HepG2 (cell line): ENCODE results near the gene HSPE1. TPM values are rescaled to one million over a fixed set of nuclear protein-coding genes. Genes with fewer than 3 reads are reported as not detected.

ENCODE experiments used
- ATAC-seq: fragments of 200-7000 bp; cut with Tn5 transposase; 3 replicates; pipeline ENCODE4 v1.9.1; 2020; ENCODE audit warnings: mild to moderate bottlenecking, moderate library complexity
- BruUV-seq: library from RNA; stranded (reverse); fragments of 400-500 nt; replicated peaks from 2 replicates; lab custom pipeline; 2021; lab: Mats Ljungman, UMichigan
- CTCF ChIA-PET: fragments of 300-600 bp; formaldehyde crosslinking; extraction: SDS; loops from one replicate; lab custom pipeline; 2021; ENCODE audit warnings: low total read pairs, inconsistent platforms, low intra/inter-chr PET ratio; lab: Yijun Ruan, JAX
- POLR2A ChIA-PET: fragments of 350-600 bp; sonication (Branson Sonifier 250); formaldehyde crosslinking; loops from one replicate; lab custom pipeline; 2020; ENCODE audit warnings: antibody characterized with exemption, inconsistent platforms; lab: Yijun Ruan, JAX
- DNase-seq: peaks from one replicate; pipeline ENCODE4 v3.0.0-alpha.2; 2015; ENCODE audit warnings: low spot score
- FAIRE-seq: peaks from 3 replicates; lab custom pipeline; 2011; peaks lifted over from hg19 to GRCh38; lab: Jason Lieb, UNC
- H2AFZ ChIP-seq: one replicate; pipeline ENCODE4 v1.6.1; 2011; ENCODE audit warnings: low read length, inconsistent platforms
- H3K27ac ChIP-seq: fragments of 300-600 bp; 3 replicates; pipeline ENCODE4 v1.8.0; 2011; ENCODE audit warnings: mixed run types, mild to moderate bottlenecking, mixed read lengths, low read length, inconsistent platforms; ENCODE audit not compliant: insufficient read depth; ENCODE audit errors: extremely low read length
- H3K27me3 ChIP-seq, 2 experiments: fragments of 200-600 bp in 1 of 2; 2 replicates in 1 of 2; 3 replicates in 1 of 2; pipeline versions ENCODE4 v1.6.0 to v1.8.0; 2011; ENCODE audit warnings: low read length in 2 of 2, mild to moderate bottlenecking in 2 of 2, moderate library complexity in 2 of 2, inconsistent platforms in 1 of 2; ENCODE audit not compliant: insufficient read depth in 2 of 2, control insufficient read depth in 1 of 2
- H3K36me3 ChIP-seq, 2 experiments: fragments of 200-600 bp in 1 of 2; replicated peaks in 1 of 2; 2 replicates in 1 of 2; 3 replicates in 1 of 2; pipeline versions ENCODE4 v1.5.1 to v1.8.0; 2011; ENCODE audit warnings: low read length in 2 of 2, inconsistent platforms in 1 of 2; ENCODE audit not compliant: insufficient read depth in 2 of 2, control insufficient read depth in 1 of 2
- H3K4me1 ChIP-seq: 2 replicates; pipeline ENCODE4 v1.5.1; 2012; ENCODE audit warnings: low read length, inconsistent platforms; ENCODE audit not compliant: insufficient read depth
- H3K4me2 ChIP-seq: 2 replicates; pipeline ENCODE4 v1.6.0; 2011; ENCODE audit warnings: low read depth, low read length, inconsistent platforms
- H3K4me3 ChIP-seq, 3 experiments: fragments of 200-600 bp in 1 of 3; sonication (generic), shearing (Covaris generic) in 1 of 3; replicated peaks in 1 of 3; 2 replicates each; pipeline ENCODE4 v1.5.1; 2011 to 2016; ENCODE audit warnings: low read length in 3 of 3, inconsistent platforms in 2 of 3, low read depth in 2 of 3, mild to moderate bottlenecking in 2 of 3, control low read depth in 1 of 3, mixed read lengths in 1 of 3; ENCODE audit not compliant: insufficient read depth in 1 of 3
- H3K79me2 ChIP-seq: one replicate; pipeline ENCODE4 v1.6.1; 2011; ENCODE audit warnings: low read length, inconsistent platforms; ENCODE audit not compliant: insufficient read depth
- H3K9ac ChIP-seq: 2 replicates; pipeline ENCODE4 v1.6.0; 2011; ENCODE audit warnings: mild to moderate bottlenecking, low read depth, low read length, inconsistent platforms; ENCODE audit not compliant: insufficient read depth
- H3K9me3 ChIP-seq: 2 replicates; pipeline ENCODE4 v1.5.1; 2012; ENCODE audit warnings: mild to moderate bottlenecking, low read length
- H4K20me1 ChIP-seq: 2 replicates; pipeline ENCODE4 v1.6.0; 2011; ENCODE audit warnings: inconsistent platforms, mild to moderate bottlenecking, low read length, moderate library complexity; ENCODE audit not compliant: insufficient read depth
- ARHGAP35 ChIP-seq: sonication (generic); formaldehyde crosslinking; IDR thresholded peaks from 2 replicates; pipeline ENCODE4 v1.9.0; 2022; ENCODE audit warnings: mild to moderate bottlenecking, inconsistent platforms, moderate library complexity, missing genetic modification reagents, borderline replicate concordance
- ARNT2 ChIP-seq: sonication (generic); formaldehyde crosslinking; IDR thresholded peaks from 2 replicates; pipeline ENCODE4 v1.8.0; 2022; ENCODE audit warnings: mild to moderate bottlenecking, low read depth, missing genetic modification reagents, moderate library complexity
- EED ChIP-seq: sonication (generic); formaldehyde crosslinking; IDR thresholded peaks from 2 replicates; pipeline ENCODE4 v1.5.0; 2020; ENCODE audit warnings: mild to moderate bottlenecking, missing genetic modification reagents
- HDAC6 ChIP-seq: fragments of 200-600 bp; sonication (generic); IDR thresholded peaks from 2 replicates; pipeline ENCODE4 v1.7.0; 2017; ENCODE audit warnings: mild to moderate bottlenecking, antibody characterized with exemption, low read length, low read depth
- HNRNPLL ChIP-seq: fragments of 200-400 bp; formaldehyde crosslinking; IDR thresholded peaks from 2 replicates; pipeline ENCODE4 v1.6.1; 2017; ENCODE audit warnings: mild to moderate bottlenecking, low read depth, low read length; ENCODE audit not compliant: poor library complexity, severe bottlenecking
- NR2C2 ChIP-seq: sonication (generic); formaldehyde crosslinking; IDR thresholded peaks from 2 replicates; pipeline ENCODE4 v1.4.0; 2020; ENCODE audit warnings: missing genetic modification reagents, mild to moderate bottlenecking, moderate library complexity, borderline replicate concordance
- SP2 ChIP-seq: sonication (generic); formaldehyde crosslinking; IDR thresholded peaks from 2 replicates; pipeline ENCODE4 v1.5.1; 2020; ENCODE audit warnings: mild to moderate bottlenecking, missing genetic modification reagents
- ZFP37 ChIP-seq: sonication (generic); formaldehyde crosslinking; IDR thresholded peaks from 2 replicates; pipeline ENCODE4 v1.4.0; 2020; ENCODE audit warnings: missing genetic modification reagents, borderline replicate concordance
- ZNF234 ChIP-seq: sonication (generic); formaldehyde crosslinking; conservative IDR thresholded peaks from 2 replicates; pipeline ENCODE4 v1.5.1; 2020; ENCODE audit warnings: mild to moderate bottlenecking, missing genetic modification reagents
- ZNF383 ChIP-seq: sonication (generic); formaldehyde crosslinking; IDR thresholded peaks from 2 replicates; pipeline ENCODE4 v1.4.0; 2020; ENCODE audit warnings: missing genetic modification reagents, mild to moderate bottlenecking, borderline replicate concordance
- ZNF432 ChIP-seq: sonication (generic); formaldehyde crosslinking; IDR thresholded peaks from 2 replicates; pipeline ENCODE4 v1.5.0; 2020; ENCODE audit warnings: missing genetic modification reagents, mild to moderate bottlenecking, borderline replicate concordance
- ZNF510 ChIP-seq: sonication (generic); formaldehyde crosslinking; IDR thresholded peaks from 2 replicates; pipeline ENCODE4 v1.4.0; 2020; ENCODE audit warnings: low read depth, mild to moderate bottlenecking, missing genetic modification reagents
- ZNF557 ChIP-seq: sonication (generic); formaldehyde crosslinking; IDR thresholded peaks from 2 replicates; pipeline ENCODE4 v1.4.0; 2020; ENCODE audit warnings: missing genetic modification reagents
- ZNF562 ChIP-seq: sonication (generic); formaldehyde crosslinking; IDR thresholded peaks from 2 replicates; pipeline ENCODE4 v1.8.0; 2022; ENCODE audit warnings: missing genetic modification reagents, borderline replicate concordance
- ZNF572 ChIP-seq: sonication (generic); formaldehyde crosslinking; IDR thresholded peaks from 2 replicates; pipeline ENCODE4 v1.5.1; 2020; ENCODE audit warnings: mild to moderate bottlenecking, missing genetic modification reagents
- ZNF619 ChIP-seq: sonication (generic); formaldehyde crosslinking; IDR thresholded peaks from 2 replicates; pipeline ENCODE4 v1.4.0; 2020; ENCODE audit warnings: mild to moderate bottlenecking, missing genetic modification reagents
- ZNF709 ChIP-seq: sonication (generic); formaldehyde crosslinking; IDR thresholded peaks from 2 replicates; pipeline ENCODE4 v1.5.0; 2020; ENCODE audit warnings: mild to moderate bottlenecking, missing genetic modification reagents
- ZNF879 ChIP-seq: sonication (generic); formaldehyde crosslinking; IDR thresholded peaks from 2 replicates; pipeline ENCODE4 v1.8.1; 2023; ENCODE audit warnings: missing genetic modification reagents
- WGBS: methylation state at CpG from one replicate; pipeline ENCODE4 v1.1.6; 2017; ENCODE audit warnings: low lambda C conversion rate; 5-methylcytosine and 5-hydroxymethylcytosine counted together
- in situ Hi-C: cut with HindIII; loops from 2 replicates; pipeline ENCODE4 v1.10.0; 2017; ENCODE audit warnings: low pct_unique_long_range_greater_than_20kb; ENCODE audit not compliant: extremely low pct_ligation_motif_present
- intact Hi-C: fragments of 100-400 bp; cut with micrococcal nuclease; formaldehyde crosslinking; loops from one replicate; pipeline ENCODE4 v1.10.0; 2022; ENCODE audit not compliant: unreplicated experiment
- polyA plus RNA-seq, 8 experiments: library from polyadenylated mRNA; depleted of rRNA in 3 of 8; stranded (reverse) in 7 of 8; unstranded in 1 of 8; fragments of >200 nt; fragmentation: Illumina TruSeq in 4 of 8; extraction: Trizol in 4 of 8; gene quantifications; 2 replicates each; pipeline versions ENCODE4 v1.2.1 to v1.2.3, GENCODE V29; 2011 to 2016; ENCODE audit warnings: low read depth in 4 of 8, missing spikeins in 1 of 8, mixed read lengths in 1 of 8; ENCODE audit not compliant: insufficient read depth in 1 of 8
- total RNA-seq, 5 experiments: library from RNA; depleted of rRNA; stranded (reverse); fragments of >200 nt; fragmentation: Illumina TruSeq; extraction: Trizol; gene quantifications; 2 replicates each; pipeline ENCODE4 v1.2.3, GENCODE V29; 2016; ENCODE audit warnings: low read depth in 1 of 5
- TF ChIP-seq, protein P1 (sequence below): IDR thresholded peaks from 2 replicates; pipeline ENCODE4 v1.6.1; 2018; ENCODE audit warnings: missing genetic modification reagents
- TF ChIP-seq, protein P2 (sequence below): sonication (generic); formaldehyde crosslinking; IDR thresholded peaks from 2 replicates; pipeline ENCODE4 v1.4.0; 2020; ENCODE audit warnings: missing genetic modification reagents
- TF ChIP-seq, protein P3 (sequence below): sonication (generic); formaldehyde crosslinking; IDR thresholded peaks from 2 replicates; pipeline ENCODE4 v1.4.0; 2020; ENCODE audit warnings: missing genetic modification reagents

Gene HSPE1
- total and polyA plus RNA-seq, 2 of the 13 experiments (the other 11 are each of a cell fraction or from before 2014, with no cell fraction given) = 244 to 823 TPM

DNA sequence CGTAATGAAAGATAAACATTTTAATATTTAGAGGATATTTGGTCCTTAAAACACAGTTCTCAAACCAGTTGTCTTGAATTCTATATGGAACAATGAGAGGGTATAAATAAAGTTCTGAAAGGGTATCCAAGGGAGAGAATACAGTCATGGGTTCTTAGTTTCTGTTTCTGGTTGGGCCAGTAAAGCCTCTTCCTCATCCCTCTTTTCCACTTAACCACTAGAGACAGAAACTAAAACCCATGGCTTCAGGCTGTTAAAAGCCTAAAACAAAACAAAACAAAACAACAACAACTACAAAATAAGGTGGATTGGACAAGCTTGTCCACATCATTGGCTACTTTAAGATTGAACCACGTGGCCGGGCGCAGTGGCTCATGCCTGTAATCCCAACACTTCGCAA is 28.0 kb upstream of the HSPE1 start (continued):
- no peak for TF ChIP-seq HNRNPLL
- TF ChIP-seq, protein P1, sequence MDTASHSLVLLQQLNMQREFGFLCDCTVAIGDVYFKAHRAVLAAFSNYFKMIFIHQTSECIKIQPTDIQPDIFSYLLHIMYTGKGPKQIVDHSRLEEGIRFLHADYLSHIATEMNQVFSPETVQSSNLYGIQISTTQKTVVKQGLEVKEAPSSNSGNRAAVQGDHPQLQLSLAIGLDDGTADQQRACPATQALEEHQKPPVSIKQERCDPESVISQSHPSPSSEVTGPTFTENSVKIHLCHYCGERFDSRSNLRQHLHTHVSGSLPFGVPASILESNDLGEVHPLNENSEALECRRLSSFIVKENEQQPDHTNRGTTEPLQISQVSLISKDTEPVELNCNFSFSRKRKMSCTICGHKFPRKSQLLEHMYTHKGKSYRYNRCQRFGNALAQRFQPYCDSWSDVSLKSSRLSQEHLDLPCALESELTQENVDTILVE (CRISPR knock-in tag) = no peak
- TF ChIP-seq ARHGAP35 (CRISPR knock-in tag) = no peak
- no peak for TF ChIP-seq ZFP37 (CRISPR knock-in tag)
- no peak for TF ChIP-seq HDAC6

DNA sequence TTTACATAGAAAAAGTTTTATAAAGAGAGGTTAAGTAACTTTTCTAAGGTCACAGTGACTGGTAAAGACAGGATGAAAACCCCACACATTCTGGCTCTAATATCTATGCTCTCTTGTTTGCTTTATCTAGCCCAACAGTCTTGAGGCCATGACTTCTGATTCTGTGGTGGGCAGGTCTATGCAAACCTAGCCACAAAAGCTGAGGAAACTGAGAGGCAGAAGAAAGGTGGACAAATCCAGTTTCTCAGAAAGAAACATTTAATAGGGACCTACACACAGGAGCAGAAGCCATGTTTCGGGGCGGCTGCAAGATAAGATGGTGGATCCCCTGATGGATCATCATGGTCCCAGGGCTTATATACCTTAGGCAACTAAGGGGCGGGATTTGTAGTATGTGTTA is 22.4 kb upstream of the HSPE1 start:
- no peak for FAIRE-seq
- CTCF ChIA-PET = no interaction called here
- intact Hi-C loops = no loop called here

More for the DNA sequence above, 22.4 kb upstream of the HSPE1 start:
- 100% methylated on average over 3 of the region's 3 CpGs for WGBS
- Histone ChIP-seq H3K9ac (no peak overlapping the region), H2AFZ (no peak overlapping the region), H3K27ac (no peak overlapping the region), H3K9me3 (no peaks in the 10 kb centered on the region), H4K20me1 (no peaks in the 10 kb centered on the region), H3K4me3 (no peak overlapping the region), H3K4me2 (no peak overlapping the region), H3K36me3 (peaks cover 9 to 25% of the 10 kb centered on the region in 2 experiments), H3K79me2 (no peaks in the 10 kb centered on the region), H3K27me3 (no peaks in the 10 kb centered on the region), H3K4me1 (peaks cover 58% of the 10 kb centered on the region)
- POLR2A ChIA-PET = interaction anchor here (4.2 to 6.8 kb wide), 2 partner anchors 22 to 25 kb away, joined by 124 to 143 read pairs; partner anchors contain the start of genes COQ10B, HSPD1 and HSPE1
- TF ChIP-seq, protein P2, sequence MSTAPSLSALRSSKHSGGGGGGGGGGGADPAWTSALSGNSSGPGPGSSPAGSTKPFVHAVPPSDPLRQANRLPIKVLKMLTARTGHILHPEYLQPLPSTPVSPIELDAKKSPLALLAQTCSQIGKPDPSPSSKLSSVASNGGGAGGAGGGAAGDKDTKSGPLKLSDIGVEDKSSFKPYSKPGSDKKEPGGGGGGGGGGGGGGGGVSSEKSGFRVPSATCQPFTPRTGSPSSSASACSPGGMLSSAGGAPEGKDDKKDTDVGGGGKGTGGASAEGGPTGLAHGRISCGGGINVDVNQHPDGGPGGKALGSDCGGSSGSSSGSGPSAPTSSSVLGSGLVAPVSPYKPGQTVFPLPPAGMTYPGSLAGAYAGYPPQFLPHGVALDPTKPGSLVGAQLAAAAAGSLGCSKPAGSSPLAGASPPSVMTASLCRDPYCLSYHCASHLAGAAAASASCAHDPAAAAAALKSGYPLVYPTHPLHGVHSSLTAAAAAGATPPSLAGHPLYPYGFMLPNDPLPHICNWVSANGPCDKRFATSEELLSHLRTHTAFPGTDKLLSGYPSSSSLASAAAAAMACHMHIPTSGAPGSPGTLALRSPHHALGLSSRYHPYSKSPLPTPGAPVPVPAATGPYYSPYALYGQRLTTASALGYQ (CRISPR knock-in tag) = no peak
- no peak for TF ChIP-seq ZNF572
- TF ChIP-seq ZNF510 (CRISPR knock-in tag) = no peak
- no peak for TF ChIP-seq ARNT2 (CRISPR knock-in tag)
- TF ChIP-seq ZNF709 (CRISPR knock-in tag) = no peak
- no peak for TF ChIP-seq EED
- TF ChIP-seq, protein P3, sequence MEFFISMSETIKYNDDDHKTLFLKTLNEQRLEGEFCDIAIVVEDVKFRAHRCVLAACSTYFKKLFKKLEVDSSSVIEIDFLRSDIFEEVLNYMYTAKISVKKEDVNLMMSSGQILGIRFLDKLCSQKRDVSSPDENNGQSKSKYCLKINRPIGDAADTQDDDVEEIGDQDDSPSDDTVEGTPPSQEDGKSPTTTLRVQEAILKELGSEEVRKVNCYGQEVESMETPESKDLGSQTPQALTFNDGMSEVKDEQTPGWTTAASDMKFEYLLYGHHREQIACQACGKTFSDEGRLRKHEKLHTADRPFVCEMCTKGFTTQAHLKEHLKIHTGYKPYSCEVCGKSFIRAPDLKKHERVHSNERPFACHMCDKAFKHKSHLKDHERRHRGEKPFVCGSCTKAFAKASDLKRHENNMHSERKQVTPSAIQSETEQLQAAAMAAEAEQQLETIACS = no peak
- no peak for TF ChIP-seq ZNF383 (CRISPR knock-in tag)
- TF ChIP-seq ZNF619 (CRISPR knock-in tag) = no peak
- TF ChIP-seq ZNF562 (CRISPR knock-in tag) = no peak
- TF ChIP-seq ZNF557 (CRISPR knock-in tag) = no peak
- TF ChIP-seq ZNF879 (CRISPR knock-in tag) = no peak
- TF ChIP-seq SP2 (CRISPR knock-in tag) = no peak
- TF ChIP-seq NR2C2 (CRISPR knock-in tag) = no peak
- TF ChIP-seq ZNF234 (CRISPR knock-in tag) = no peak
- TF ChIP-seq ZNF432 = no peak
- no peak for ATAC-seq
- in situ Hi-C loops = no loop called here
- BruUV-seq = no TSS peak
- DNase-seq = no peak
